ENCODE measurements around the gene RPP30. TPM values are rescaled to one million over a fixed set of nuclear protein-coding genes. Genes with fewer than 3 reads are reported as not detected.
"Not testable (repeated sequence)": the region's sequence is repeated elsewhere in the genome, so short reads cannot be mapped to it uniquely, and the experiment has no call there.

RPP30 gene
- total RNA-seq, 1 donor from 2014 or later, result 85.6 TPM

GRCh38 chr10:90917238-90917967 lies 45.6 kb downstream of the RPP30 start:
- DNase-seq, result no peak

GRCh38 chr10:90917968-90918318 lies 46.2 kb downstream of the RPP30 start:
- no peak for DNase-seq

GRCh38 chr10:90919683-90920574 lies 48.2 kb downstream of the RPP30 start:
- DNase-seq, result no peak

GRCh38 chr10:90920986-90921666 lies 49.4 kb downstream of the RPP30 start, which contains the start of gene ANKRD1:
TSS of gene ANKRD1 (minus strand) at chr10:90921087. CDS start at chr10:90921027, 60 bp downstream.
- no peak for DNase-seq

GRCh38 chr10:90921906-90922305 lies 50.1 kb downstream of the RPP30 start:
- DNase-seq, result no peak

- DNase-seq, result no peak
Observed at GRCh38 chr10:90923111-90923731, 51.4 kb downstream of the RPP30 start.

GRCh38 chr10:90924552-90924951 lies 52.8 kb downstream of the RPP30 start:
- no peak for DNase-seq

GRCh38 chr10:90925079-90926029 lies 53.6 kb downstream of the RPP30 start:
- no peak for DNase-seq

GRCh38 chr10:90927293-90927692 lies 55.5 kb downstream of the RPP30 start:
- DNase-seq, result no peak

- no peak for DNase-seq
Observed at GRCh38 chr10:90929179-90929578, 57.4 kb downstream of the RPP30 start.

GRCh38 chr10:90930070-90930837 lies 58.5 kb downstream of the RPP30 start:
- no peak for DNase-seq

GRCh38 chr10:90930971-90931871 lies 59.4 kb downstream of the RPP30 start:
- no peak for DNase-seq

GRCh38 chr10:90935581-90936275 lies 64.0 kb downstream of the RPP30 start:
- no peak for DNase-seq

GRCh38 chr10:90936276-90936659 lies 64.5 kb downstream of the RPP30 start:
- DNase-seq, result no peak

GRCh38 chr10:90937645-90938258 lies 66.0 kb downstream of the RPP30 start:
- DNase-seq, result no peak

- DNase-seq, result no peak
Observed at GRCh38 chr10:90939116-90939515, 67.3 kb downstream of the RPP30 start.

GRCh38 chr10:90939648-90940047 lies 67.9 kb downstream of the RPP30 start:
- DNase-seq, result no peak

GRCh38 chr10:90942980-90943379 lies 71.2 kb downstream of the RPP30 start:
- not testable (repeated sequence) for DNase-seq
